Esophagus squamous epithelium (tissue), 5 donors: ENCODE results near the gene DNMT3A. TPM values are rescaled to one million over a fixed set of nuclear protein-coding genes. Genes with fewer than 3 reads are reported as not detected.

Experiments used
- DNase-seq: peaks from one replicate; lab custom pipeline; 2025; lab: John Stamatoyannopoulos, UW
- H3K27ac ChIP-seq, 4 donors: fragments of 200-600 bp; sonication (generic); one replicate each; pipeline ENCODE4 v1.5.1; 2016 to 2019; ENCODE audit warnings: mild to moderate bottlenecking in 1 of 4
- H3K27me3 ChIP-seq, 4 donors: fragments of 200-600 bp; sonication (generic); 1 replicate in 3 of 4; 2 replicates in 1 of 4; pipeline versions ENCODE4 v1.5.1 to v1.6.0; 2017 to 2021; ENCODE audit warnings: antibody characterized with exemption in 1 of 4
- H3K36me3 ChIP-seq, 3 donors: fragments of 200-600 bp; sonication (generic); one replicate each; pipeline ENCODE4 v1.5.1; 2016 to 2019
- H3K4me1 ChIP-seq, 3 donors: fragments of 200-600 bp; sonication (generic); one replicate each; pipeline ENCODE4 v1.5.1; 2017 to 2019
- H3K4me3 ChIP-seq, 4 donors: fragments of 200-600 bp; sonication (generic); 1 replicate in 3 of 4; 2 replicates in 1 of 4; pipeline ENCODE4 v1.5.1; 2016 to 2019; ENCODE audit warnings: mild to moderate bottlenecking in 2 of 4, moderate library complexity in 1 of 4
- H3K9me3 ChIP-seq, 3 donors: fragments of 200-600 bp; sonication (generic); one replicate each; pipeline ENCODE4 v1.5.1; 2016 to 2019
- CTCF ChIP-seq, 6 experiments: fragments of 450-650 bp in 4 of 6; fragments of 200-600 bp in 2 of 6; sonication (generic) in 2 of 6; IDR thresholded peaks; one replicate each; pipeline ENCODE4 v1.5.1; 2016 to 2019; ENCODE audit warnings: antibody characterized with exemption in 6 of 6, mild to moderate bottlenecking in 4 of 6, moderate library complexity in 4 of 6
- POLR2A ChIP-seq, 4 donors: fragments of 450-650 bp; IDR thresholded peaks; one replicate each; pipeline ENCODE4 v1.6.1; 2017; ENCODE audit warnings: antibody characterized with exemption in 4 of 4, mild to moderate bottlenecking in 4 of 4, moderate library complexity in 3 of 4
- WGBS, 2 donors: methylation state at CpG; one replicate each; pipeline ENCODE4 v1.1.5; 2018; 5-methylcytosine and 5-hydroxymethylcytosine counted together
- intact Hi-C: fragments of 100-400 bp; cut with DNase I; formaldehyde crosslinking; loops from one replicate; pipeline ENCODE4 v1.15.0; 2022
- total RNA-seq, 4 donors: library from RNA; depleted of rRNA; stranded (reverse); fragments of >200 nt; gene quantifications; one replicate each; pipeline ENCODE4 v1.1.0, GENCODE V29; 2016
- donor health status: DM: yes; HTN: yes; CAD: no.

DNMT3A gene
- total RNA-seq, 4 donors from 2014 or later = 4.1 to 13.6 (median 8.2) TPM

- no peaks in the 10 kb centered on the region for H3K27me3 ChIP-seq
- TF ChIP-seq POLR2A (IDR thresholded peaks at IDR 0.05) = no peak
- TF ChIP-seq CTCF (IDR thresholded peaks at IDR 0.05) = no peak
- peaks cover 17 to 37% (median 25%) of the 10 kb centered on the region in 3 donors for H3K4me1 ChIP-seq
- intact Hi-C loops = no loop called here
- WGBS, 2 donors = 58 to 72% methylated on average over 10 to 12 of the region's 12 CpGs
- no peak overlapping the region for H3K4me3 ChIP-seq
- DNase-seq = no peak
- no peaks in the 10 kb centered on the region for H3K9me3 ChIP-seq
- H3K36me3 ChIP-seq = peaks cover 0 to 9% (median 0%) of the 10 kb centered on the region in 3 donors
- no peak overlapping the region for H3K27ac ChIP-seq
Observed at GRCh38 chr2:25380586-25381375, 39.1 kb upstream of the DNMT3A start.

DNA sequence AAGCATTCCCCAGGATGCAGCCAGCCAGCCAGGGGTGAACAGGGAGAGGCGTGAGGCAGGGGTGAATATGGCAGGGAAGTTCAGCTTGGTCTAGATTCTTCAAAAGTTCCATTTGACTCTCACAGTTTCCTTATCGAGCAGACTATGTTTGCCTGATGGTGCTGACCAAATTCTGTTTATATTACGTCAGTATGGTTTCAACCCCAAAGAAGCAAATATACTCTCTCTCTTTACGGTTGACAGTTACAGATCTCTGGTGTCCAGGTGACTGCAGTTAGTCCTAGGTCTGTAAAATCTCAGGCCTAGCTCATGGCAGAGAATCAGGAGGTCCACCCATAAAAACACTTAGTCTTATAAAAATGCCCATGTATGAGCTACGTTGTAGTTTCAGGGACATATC is 38.3 kb upstream of the DNMT3A start:
- Histone ChIP-seq H3K27me3 (no peaks in the 10 kb centered on the region), H3K4me3 (no peak overlapping the region), H3K27ac (no peak overlapping the region), H3K4me1 (peaks cover 17 to 39% (median 25%) of the 10 kb centered on the region in 3 donors), H3K9me3 (no peaks in the 10 kb centered on the region), H3K36me3 (peaks cover 0 to 2% (median 0%) of the 10 kb centered on the region in 3 donors)
- no peak for DNase-seq
- TF ChIP-seq POLR2A (IDR thresholded peaks at IDR 0.05) (no peak), CTCF (IDR thresholded peaks at IDR 0.05) (no peak)
- intact Hi-C loops = no loop called here
- WGBS, 2 donors = 93 to 95% methylated on average over 5 of the region's 5 CpGs

- H3K4me3 ChIP-seq = no peak overlapping the region
- intact Hi-C loops = no loop called here
- no peaks in the 10 kb centered on the region for H3K27me3 ChIP-seq
- peaks cover 17 to 39% (median 25%) of the 10 kb centered on the region in 3 donors for H3K4me1 ChIP-seq
- no peaks in the 10 kb centered on the region for H3K9me3 ChIP-seq
- H3K27ac ChIP-seq = no peak overlapping the region
- WGBS, 2 donors = 96% methylated on average over 3 of the region's 6 CpGs; no CpG with 5 or more reads in 1 of the 2 donors
- DNase-seq = no peak
- H3K36me3 ChIP-seq = no peaks in the 10 kb centered on the region
- no peak for TF ChIP-seq CTCF (IDR thresholded peaks at IDR 0.05)
- no peak for TF ChIP-seq POLR2A (IDR thresholded peaks at IDR 0.05)
Observed at GRCh38 chr2:25379535-25379934, 37.8 kb upstream of the DNMT3A start.

DNA sequence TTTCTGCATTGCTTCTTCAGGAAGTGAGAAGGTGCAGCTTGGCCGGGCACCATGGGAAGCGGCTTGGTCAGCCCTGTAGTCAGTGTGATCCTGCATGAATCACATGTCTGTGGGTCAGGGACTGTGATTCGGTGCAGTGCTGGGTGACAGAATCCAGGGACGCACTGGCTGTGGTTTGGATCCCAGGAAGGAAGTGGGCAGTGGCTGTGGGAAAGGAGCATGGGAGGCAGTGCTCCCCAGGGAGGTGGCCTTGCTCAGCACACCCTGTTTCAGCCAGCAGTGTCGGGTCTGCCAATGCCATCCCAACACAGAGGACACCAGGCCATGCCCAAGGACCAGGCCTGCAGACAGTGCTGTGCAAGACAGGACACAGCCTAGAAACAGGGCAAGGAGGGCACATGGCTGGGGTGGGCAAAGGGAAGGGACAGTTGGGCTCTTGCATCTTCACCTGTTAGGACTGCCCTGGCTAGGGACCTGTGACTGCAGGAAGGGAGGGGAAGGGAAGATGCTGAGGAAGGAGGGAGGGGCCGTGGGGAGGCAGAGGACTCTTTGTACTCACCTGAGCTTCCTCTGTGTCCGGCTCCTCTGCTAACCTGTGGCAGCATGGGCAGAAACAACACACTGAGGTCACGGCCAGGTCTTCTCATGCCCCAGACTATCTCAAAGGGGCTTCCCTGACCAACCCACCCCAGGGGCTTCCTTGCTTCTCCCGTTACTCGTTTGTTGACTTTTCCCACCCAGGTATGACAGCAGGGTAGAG is 37.2 kb upstream of the DNMT3A start:
- Histone ChIP-seq H3K36me3 (no peaks in the 10 kb centered on the region), H3K27ac (no peak overlapping the region), H3K9me3 (no peaks in the 10 kb centered on the region), H3K4me1 (peaks cover 17 to 40% (median 25%) of the 10 kb centered on the region in 3 donors), H3K4me3 (no peak overlapping the region), H3K27me3 (no peaks in the 10 kb centered on the region)
- intact Hi-C loops = no loop called here
- 63 to 72% methylated on average over 7 of the region's 10 CpGs for WGBS, 2 donors
- no peak for DNase-seq
- TF ChIP-seq CTCF (IDR thresholded peaks at IDR 0.05) (no peak), POLR2A (IDR thresholded peaks at IDR 0.05) (no peak)
